OCI-LY3 (cell line): ENCODE data around the gene RARRES2.

Source experiments
- H2AFZ ChIP-seq: fragments of 200-600, 300-600 bp; shearing (Covaris generic); 2 replicates; pipeline ENCODE4 v1.6.0; 2014; ENCODE audit warnings: antibody characterized with exemption, low read depth, low read length
- H3K27ac ChIP-seq: fragments of 200-600, 300-600 bp; sonication (generic); 2 replicates; pipeline ENCODE4 v1.5.1; 2014; ENCODE audit warnings: mild to moderate bottlenecking, low read length, moderate library complexity, mixed read lengths
- H3K27me3 ChIP-seq: fragments of 200-600, 300-600 bp; sonication (generic); 2 replicates; pipeline ENCODE4 v1.6.1; 2014; ENCODE audit warnings: low read depth, low read length, mixed read lengths
- H3K36me3 ChIP-seq: fragments of 200-600, 300-600 bp; sonication (generic); replicated peaks from 2 replicates; pipeline ENCODE3; 2014; ENCODE audit warnings: low read depth, low read length, mixed read lengths
- H3K4me1 ChIP-seq: fragments of 300-600, 200-600 bp; sonication (generic); 2 replicates; pipeline ENCODE4 v1.6.1; 2014; ENCODE audit warnings: low read length, mixed read lengths
- H3K4me2 ChIP-seq: fragments of 200-600, 300-600 bp; sonication (generic); 2 replicates; pipeline ENCODE4 v1.6.1; 2014; ENCODE audit warnings: low read length, mixed read lengths
- H3K4me3 ChIP-seq: fragments of 300-600, 200-600 bp; sonication (generic); 2 replicates; pipeline ENCODE4 v1.5.1; 2014; ENCODE audit warnings: antibody characterized with exemption, mild to moderate bottlenecking, low read length, moderate library complexity
- H3K79me2 ChIP-seq: fragments of 300-600, 200-600 bp; shearing (Covaris generic); 2 replicates; pipeline ENCODE4 v1.6.1; 2014; ENCODE audit warnings: mild to moderate bottlenecking, low read length, mixed read lengths
- H3K9ac ChIP-seq: fragments of 300-600, 200-600 bp; shearing (Covaris generic); 2 replicates; pipeline ENCODE4 v1.6.0; 2014; ENCODE audit warnings: mild to moderate bottlenecking, low read length, moderate library complexity
- H3K9me3 ChIP-seq: fragments of 200-600, 300-600 bp; shearing (Covaris generic); 2 replicates; pipeline ENCODE4 v1.6.1; 2014; ENCODE audit warnings: low read length, mixed read lengths; ENCODE audit not compliant: insufficient read depth
- H4K20me1 ChIP-seq: fragments of 200-600, 300-600 bp; sonication (generic); 2 replicates; pipeline ENCODE4 v1.6.1; 2016; ENCODE audit warnings: low read length, mixed read lengths; ENCODE audit not compliant: insufficient read depth
- CTCF ChIP-seq: fragments of 200-600, 300-600 bp; sonication (generic); IDR thresholded peaks from 2 replicates; pipeline ENCODE4 v1.5.1; 2014; ENCODE audit warnings: antibody characterized with exemption, low read length, low read depth
- EZH2phosphoT487 ChIP-seq: fragments of 200-600 bp; shearing (Covaris generic); IDR thresholded peaks from 2 replicates; pipeline ENCODE4 v1.6.1; 2018; ENCODE audit warnings: antibody characterized with exemption, mixed run types, low read depth

RARRES2 gene

GRCh38 chr7:150383710-150384397, 42.4 kb upstream of the RARRES2 start:
- Histone ChIP-seq H3K79me2 (peaks cover 63% of the 10 kb centered on the region), H3K27ac (peak overlapping the region; percentile 80)

DNA sequence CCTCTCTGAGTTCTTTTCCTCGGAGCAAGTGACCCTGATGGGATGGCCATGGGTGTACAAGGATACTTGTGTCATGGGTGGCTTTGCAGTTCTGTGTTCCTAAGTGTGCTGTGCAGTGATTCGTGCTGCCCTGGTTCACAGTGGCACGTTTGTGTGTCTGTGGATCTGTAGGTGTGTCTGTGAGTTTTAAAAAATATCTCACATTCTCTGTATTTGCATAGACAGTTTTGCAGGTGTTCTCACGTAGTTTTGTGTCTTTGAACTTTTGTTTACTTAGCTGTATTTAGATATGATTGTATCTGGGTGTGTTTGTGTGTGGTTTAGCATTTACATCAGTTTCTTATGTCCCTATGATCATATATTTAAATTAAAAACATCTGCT, 41.4 kb upstream of the RARRES2 start:
- Histone ChIP-seq H2AFZ (no peak overlapping the region), H4K20me1 (no peaks in the 10 kb centered on the region), H3K9me3 (no peaks in the 10 kb centered on the region), H3K4me2 (peak overlapping the region; percentile 54), H3K27ac (peak overlapping the region; percentile 34), H3K9ac (peak overlapping the region; percentile 9; the same call in 1 of the 2 replicates), H3K36me3 (peaks cover 5% of the 10 kb centered on the region), H3K79me2 (peaks cover 66% of the 10 kb centered on the region), H3K4me1 (peaks cover 75% of the 10 kb centered on the region), H3K4me3 (peak overlapping the region; percentile 20; the same call in 1 of the 2 replicates), H3K27me3 (no peaks in the 10 kb centered on the region)
- TF ChIP-seq CTCF (no peak), EZH2phosphoT487 (no peak)

More at GRCh38 chr7:150383710-150384397, 42.4 kb upstream of the RARRES2 start:
- H3K9ac ChIP-seq: no peak overlapping the region
- H4K20me1 ChIP-seq: no peaks in the 10 kb centered on the region
- no peak for TF ChIP-seq CTCF
- TF ChIP-seq EZH2phosphoT487: no peak
- H3K4me2 ChIP-seq: peak overlapping the region; percentile 86
- H2AFZ ChIP-seq: no peak overlapping the region
- H3K9me3 ChIP-seq: no peaks in the 10 kb centered on the region
- H3K36me3 ChIP-seq: peaks cover 5% of the 10 kb centered on the region
- peaks cover 73% of the 10 kb centered on the region for H3K4me1 ChIP-seq
- no peaks in the 10 kb centered on the region for H3K27me3 ChIP-seq
- H3K4me3 ChIP-seq: peak overlapping the region; percentile 61

DNA sequence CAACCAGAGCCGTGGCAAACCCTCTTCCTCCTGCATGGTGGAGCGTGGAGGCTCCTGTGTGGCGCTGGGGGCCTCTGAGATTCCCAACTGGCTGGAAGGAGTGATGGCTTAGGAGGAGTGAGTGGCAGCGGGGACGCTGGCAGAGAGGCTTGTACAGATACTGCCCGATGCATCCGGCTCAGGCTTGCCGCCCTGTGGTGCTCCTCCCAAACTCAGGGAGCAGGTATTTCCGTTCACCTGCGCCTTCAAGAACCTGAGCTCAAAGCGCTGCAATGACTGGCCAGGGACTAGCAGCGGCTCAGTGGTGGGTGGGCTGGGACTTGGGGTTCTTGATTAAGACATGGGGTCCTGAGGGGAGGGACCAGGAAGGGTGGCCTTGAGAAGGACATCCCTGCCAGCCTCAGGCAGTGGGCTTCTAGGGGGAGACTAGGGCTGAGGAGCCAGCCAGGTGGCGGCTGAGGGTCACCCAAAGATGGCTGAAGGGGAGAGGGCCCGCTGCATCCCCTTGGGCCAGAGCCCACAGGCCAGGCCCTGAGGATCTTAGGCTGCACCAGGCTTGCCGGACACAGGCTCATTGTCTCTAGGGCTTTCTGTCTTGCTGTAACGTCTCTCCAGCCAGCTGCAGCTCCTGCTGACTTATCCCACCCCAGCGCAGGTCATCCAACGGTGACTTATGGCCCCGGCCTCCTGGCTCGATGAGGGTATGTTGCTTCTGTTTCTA, 40.9 kb upstream of the RARRES2 start:
- no peaks in the 10 kb centered on the region for H3K9me3 ChIP-seq
- no peaks in the 10 kb centered on the region for H4K20me1 ChIP-seq
- peak overlapping the region; percentile 54 for H3K4me2 ChIP-seq
- peak overlapping the region; percentile 34 for H3K27ac ChIP-seq
- H3K27me3 ChIP-seq: no peaks in the 10 kb centered on the region
- H2AFZ ChIP-seq: no peak overlapping the region
- peaks cover 80% of the 10 kb centered on the region for H3K4me1 ChIP-seq
- peaks cover 70% of the 10 kb centered on the region for H3K79me2 ChIP-seq
- H3K9ac ChIP-seq: peak overlapping the region; percentile 9; the same call in 1 of the 2 replicates
- TF ChIP-seq EZH2phosphoT487 (no peak), CTCF (peak; percentile 13; the same call in 1 of the 2 replicates)
- H3K4me3 ChIP-seq: peak overlapping the region; percentile 20; the same call in 1 of the 2 replicates
- H3K36me3 ChIP-seq: peaks cover 5% of the 10 kb centered on the region

DNA sequence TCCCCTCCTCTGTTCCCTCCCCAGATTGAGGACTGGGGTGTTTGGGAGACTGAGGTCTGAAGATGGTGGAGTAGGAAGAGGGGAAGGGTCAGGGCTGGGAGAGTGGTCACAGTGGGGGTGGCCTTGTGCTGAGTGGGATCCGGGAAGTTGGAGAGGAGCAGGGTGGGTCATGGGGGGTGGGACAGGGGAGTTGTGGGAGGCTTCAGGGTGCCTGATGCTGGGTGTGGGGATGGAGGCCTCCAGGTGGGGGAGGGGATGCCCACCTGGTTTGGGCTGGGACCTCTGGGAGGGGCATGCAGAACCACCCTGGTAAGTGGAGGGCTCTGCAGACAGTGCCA, 40.3 kb upstream of the RARRES2 start:
- Histone ChIP-seq H4K20me1 (no peaks in the 10 kb centered on the region), H3K79me2 (peaks cover 74% of the 10 kb centered on the region), H3K4me3 (peak overlapping the region; percentile 20; the same call in 1 of the 2 replicates), H3K27ac (no peak overlapping the region), H3K4me1 (peaks cover 84% of the 10 kb centered on the region), H2AFZ (no peak overlapping the region), H3K27me3 (no peaks in the 10 kb centered on the region), H3K9me3 (no peaks in the 10 kb centered on the region), H3K4me2 (peak overlapping the region; percentile 54), H3K36me3 (peaks cover 5% of the 10 kb centered on the region), H3K9ac (0 out of 2 replicates have a peak overlapping the region, but pooled peaks have one; percentile 9)
- TF ChIP-seq CTCF (no peak), EZH2phosphoT487 (no peak)
